HG02840 (cell line): ENCODE results near the gene GOLGA6B.
"Not testable (repeated sequence)": the region's sequence is repeated elsewhere in the genome, so short reads cannot be mapped to it uniquely, and the experiment has no call there.

Experiments
- ATAC-seq: cut with Tn5 transposase; IDR thresholded peaks from one replicate; pipeline ENCODE4 v1.9.1; 2021; ENCODE audit warnings: mild to moderate bottlenecking, moderate library complexity, moderate number of reproducible peaks; ENCODE audit not compliant: unreplicated experiment, low FRiP score

GOLGA6B gene

DNA sequence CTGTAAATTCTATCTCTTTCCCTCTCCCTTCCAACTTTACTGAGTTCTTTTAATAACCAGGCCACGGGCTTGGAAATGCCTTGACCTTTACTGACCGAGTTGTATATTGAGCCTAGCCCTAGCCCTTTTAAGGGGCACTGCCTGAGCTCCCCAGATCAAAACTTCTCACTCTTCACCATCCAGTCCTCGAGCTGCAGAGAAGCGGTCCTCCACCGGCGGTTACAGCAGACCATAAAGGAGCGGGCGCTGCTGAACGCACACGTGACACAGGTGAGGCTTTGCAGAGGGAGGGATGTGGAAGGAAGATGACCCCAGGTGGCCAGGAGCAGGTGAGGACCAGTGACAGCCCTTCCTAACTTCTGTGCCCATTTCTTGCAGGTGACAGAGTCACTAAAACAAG, 6.6 kb downstream of the GOLGA6B start:
- not testable (repeated sequence) for ATAC-seq

DNA sequence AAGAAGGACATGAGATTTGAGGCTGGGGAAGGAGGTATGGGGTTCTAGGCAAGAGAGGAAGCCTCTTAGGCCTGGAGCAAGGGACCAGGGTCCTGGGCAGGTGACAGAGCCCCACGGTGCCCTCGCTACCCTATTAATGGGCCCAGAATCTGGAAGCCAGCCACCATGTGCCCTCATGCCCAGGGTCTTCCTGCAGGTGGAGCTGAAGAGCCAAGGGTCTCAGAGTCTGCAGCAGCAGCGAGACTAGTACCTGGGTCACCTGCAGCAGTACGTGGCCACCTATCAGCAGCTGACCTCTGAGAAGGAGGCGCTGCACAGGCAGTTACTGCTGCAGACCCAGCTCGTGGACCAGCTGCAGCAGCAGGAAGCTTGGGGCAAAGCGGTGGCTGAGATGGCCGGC, 9.4 kb downstream of the GOLGA6B start:
- not testable (repeated sequence) for ATAC-seq

DNA sequence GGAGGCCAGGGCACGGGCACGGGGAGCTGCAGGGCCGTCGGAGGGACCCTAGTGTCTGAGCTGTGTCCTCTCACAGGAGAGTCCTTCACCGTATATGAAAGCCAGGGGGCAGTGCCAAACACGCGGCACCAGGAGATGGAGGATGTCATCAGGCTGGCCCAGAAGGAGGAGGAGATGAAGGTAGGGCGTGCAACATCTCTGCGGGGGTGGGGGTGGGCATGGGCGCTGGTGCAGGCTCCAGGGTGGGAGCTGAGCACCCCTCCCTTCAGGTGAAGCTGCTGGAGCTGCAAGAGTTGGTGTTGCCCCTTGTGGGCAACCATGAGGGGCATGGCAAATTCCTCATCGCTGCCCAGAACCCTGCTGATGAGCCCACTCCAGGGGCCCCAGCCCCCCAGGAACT, 11.2 kb downstream of the GOLGA6B start:
- ATAC-seq, result not testable (repeated sequence)

DNA sequence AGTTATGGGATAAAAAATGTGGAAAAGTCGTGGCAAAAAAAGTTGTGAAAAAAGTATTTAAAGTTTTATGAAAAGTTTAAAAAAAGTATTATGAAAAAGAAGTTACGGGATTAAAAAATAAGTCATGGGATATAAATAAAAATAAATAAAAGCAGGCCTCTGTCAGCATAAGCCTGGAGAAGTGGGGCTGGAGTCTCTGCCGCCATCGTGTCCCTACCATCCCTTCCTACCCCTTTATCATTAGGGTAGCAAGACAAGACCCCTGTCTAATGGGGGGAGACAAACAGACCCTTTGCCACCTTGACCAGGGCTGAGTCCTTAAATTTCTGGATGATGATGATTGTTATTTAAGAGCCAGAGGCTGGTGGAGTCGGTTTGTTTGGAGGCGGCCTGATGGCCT, 15.3 kb downstream of the GOLGA6B start:
- ATAC-seq, result not testable (repeated sequence)

DNA sequence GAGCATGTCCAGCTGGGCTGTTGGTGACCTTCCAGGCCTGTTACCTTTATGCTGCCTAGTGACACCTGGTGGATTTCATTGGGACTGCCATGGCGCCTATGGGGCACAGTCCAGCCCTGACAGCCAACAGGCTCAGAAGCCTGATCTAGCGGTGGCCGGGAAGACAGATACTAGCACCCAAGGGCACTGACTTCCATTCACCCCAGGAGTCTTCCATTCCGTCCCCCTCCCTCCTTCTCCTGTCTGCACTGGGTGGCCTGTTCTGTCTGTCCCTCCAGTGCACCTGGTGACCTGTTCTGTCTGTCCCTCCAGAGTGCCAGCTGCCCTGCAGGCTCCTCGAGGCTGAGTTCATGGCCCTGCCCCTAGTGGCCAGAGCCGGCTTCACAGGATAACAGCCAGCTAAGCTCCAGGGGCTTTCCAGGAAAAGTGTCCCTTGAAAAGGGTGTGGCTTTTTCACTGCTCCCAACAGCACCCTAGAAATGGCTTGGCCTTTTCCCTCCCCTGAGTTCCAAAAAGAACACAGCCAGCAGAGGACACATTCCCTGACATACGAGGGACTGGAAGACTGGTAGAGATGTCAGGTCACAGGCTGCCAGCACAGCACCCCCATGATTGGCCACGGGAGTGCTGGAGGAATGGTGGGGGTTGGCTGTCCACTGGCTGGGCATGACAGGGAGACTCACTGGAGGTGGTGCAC, 16.3 kb downstream of the GOLGA6B start:
- ATAC-seq, result not testable (repeated sequence)

DNA sequence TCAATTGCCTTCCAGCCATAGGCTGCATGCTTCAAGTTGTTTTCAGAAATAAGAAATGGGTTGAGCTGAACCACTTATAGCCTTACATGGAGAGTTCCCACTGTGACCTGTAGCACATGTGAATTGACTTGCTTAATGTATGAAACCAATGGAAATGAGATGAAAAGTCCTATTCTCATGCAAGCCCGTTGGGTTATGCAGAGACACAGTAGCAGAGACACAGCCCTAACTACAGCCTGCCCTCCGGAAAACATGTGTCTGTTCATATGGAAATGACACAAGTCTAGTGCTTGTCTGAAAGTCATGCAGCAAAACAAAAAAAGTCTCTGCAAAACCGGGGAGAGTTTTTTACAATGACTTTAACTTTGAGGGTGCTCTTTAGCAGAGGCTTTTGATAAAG, 17.0 kb downstream of the GOLGA6B start:
- no peak for ATAC-seq

DNA sequence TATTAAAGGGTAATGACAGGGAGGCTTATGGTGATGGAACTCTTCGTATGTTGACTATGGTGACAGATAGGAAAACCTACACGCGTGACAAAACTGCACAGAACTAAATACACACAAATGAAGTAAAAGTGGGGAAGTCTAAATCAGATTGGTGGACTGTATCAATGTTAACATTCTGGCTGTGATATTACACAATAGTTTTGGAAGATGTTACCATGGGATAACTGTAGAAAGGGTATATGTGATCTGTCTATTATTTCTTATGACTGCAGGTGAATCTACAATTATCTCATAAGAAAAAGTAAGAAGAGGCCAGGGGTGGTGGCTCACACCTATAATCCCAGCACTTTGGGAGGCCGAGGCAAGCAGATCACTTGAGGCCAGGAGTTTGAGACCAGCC, 22.3 kb downstream of the GOLGA6B start:
- no peak for ATAC-seq

DNA sequence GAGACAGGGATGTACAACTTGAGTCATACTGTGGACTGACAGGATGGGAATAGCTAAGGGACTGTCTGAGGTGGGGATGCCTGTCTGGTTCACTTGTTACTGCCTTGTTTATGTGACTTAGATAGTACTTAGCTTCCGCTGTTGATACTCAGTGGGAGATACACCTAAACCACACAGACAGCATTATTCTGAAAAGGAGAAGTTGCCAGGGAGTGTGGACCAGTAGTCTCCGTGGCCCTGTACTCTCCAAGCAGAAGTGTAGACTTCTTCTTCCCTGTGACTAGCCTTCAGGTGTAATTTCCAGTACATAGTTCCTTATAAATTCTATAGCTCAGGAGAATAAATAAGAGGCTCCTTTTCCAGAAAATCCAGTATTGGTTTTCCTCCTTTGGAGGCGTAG, 26.4 kb downstream of the GOLGA6B start:
- ATAC-seq, result no peak

DNA sequence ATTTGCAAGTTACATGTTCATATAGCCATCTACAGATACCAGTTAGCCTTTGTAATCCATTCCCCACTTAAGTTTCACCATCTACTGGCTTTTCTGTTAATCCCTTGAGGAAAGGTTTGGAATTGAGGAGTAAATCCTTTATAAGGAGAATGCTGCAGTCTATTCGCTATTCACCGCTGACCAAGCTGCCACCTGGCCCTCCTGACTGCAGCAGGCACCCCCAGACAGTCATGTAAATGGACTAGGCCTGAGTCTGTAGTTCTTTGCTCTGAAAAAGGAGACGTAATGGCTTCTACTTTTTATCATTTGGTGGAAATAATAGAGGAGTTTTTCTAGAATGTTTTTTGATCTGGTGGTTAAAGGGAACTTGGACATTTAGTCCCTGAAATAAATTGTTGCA, 28.3 kb downstream of the GOLGA6B start:
- ATAC-seq, result no peak

DNA sequence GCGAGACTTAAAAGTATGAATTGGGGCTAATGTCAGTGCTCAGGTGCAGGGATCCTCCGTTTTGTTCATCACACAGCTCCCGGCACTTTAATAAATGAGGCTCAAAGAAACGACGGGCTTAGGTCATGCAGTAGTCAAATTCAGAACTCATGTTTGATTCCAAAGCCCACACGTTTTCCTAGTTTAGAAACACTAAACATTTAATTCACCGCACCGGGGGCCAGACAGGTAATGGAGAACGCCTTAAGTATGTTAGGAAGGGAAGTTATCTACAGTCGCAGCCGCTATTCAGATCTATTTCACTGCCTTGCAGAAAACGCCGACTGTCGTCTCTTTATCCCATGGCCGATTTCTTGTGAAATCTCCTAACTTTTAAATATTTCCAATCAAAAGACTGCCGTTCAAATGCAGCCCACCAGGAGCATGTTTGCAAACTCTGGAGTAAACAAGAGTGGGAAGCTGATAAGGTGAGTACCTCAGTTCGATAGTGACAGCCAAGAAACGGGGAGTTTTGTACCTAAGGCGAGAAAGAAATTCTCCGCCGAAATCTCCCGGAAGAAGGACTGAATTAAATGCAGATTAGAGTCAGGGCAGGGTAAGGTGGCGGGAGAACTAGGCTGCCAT, 30.9 kb downstream of the GOLGA6B start:
- ATAC-seq, result no peak

DNA sequence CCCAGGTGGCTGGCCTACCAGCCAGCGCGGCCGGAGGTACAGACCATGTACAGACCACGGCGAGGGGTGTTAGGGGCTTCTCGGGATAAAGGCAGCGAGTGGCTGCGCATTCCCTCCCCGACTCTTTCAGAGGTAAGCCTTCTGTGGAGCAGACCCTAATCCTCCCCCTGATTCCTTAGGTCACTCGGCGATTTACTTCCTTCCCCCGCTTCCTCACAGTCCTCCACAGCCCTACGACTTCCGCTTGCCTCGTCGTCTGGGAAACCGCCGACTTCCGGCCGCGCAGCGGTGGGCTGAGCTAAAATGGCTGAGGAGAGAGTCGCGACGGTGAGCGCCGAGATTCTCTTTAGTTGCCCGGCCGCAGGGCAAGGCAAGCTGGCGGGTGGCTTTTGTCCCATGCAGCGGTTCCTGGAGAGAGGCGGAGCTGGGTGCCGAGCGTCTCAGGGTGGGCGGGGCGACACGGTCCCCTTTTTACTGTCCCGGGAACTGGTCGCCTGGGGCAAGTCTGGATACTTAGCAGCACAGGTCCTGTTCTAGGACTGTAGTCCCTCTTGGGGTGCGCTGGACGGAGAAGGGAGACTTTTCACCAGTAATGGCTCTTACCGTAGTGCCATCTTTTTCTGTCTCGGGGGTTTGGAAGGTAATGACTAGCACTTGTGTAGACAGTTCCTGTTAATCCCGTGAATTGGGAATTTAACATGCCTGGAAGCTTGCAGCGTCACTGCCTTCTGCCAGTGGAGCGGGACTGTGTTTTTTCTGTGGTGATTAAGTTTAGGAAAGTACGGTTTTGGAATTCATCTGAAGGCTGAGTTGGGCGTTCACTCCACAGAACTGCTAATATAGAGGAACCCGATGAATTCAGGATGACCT, 31.7 kb downstream of the GOLGA6B start, which contains the start of the genes BBS4 and HIGD2B:
TSS of gene BBS4 (plus strand) at position 283 of the 870 bp plus-strand sequence. CDS start at position 304, 21 bp downstream.
TSS of gene HIGD2B (minus strand) at position 258 of the 870 bp plus-strand sequence. CDS start 9,808 bp downstream, outside the sequence.
- ATAC-seq, result peak; percentile 94

DNA sequence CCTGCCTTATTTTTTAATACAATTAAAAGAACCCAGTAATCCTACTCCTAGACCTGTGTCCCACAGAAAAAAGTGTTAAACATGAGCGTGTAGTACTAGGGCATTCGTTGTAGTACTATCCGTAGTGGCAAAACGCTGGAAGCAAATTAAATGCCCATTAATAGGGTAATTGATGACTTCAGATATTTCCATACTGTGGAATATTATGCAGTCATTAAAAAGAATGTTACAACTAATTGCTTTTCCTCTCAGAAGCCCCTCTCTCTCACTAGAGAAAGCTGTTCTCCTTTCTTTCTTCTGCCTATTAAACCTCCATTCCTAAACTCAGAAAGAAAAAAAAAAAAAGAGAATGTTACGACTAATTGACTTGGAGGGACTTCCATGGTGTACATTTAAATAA, 34.2 kb downstream of the GOLGA6B start:
- no peak for ATAC-seq

DNA sequence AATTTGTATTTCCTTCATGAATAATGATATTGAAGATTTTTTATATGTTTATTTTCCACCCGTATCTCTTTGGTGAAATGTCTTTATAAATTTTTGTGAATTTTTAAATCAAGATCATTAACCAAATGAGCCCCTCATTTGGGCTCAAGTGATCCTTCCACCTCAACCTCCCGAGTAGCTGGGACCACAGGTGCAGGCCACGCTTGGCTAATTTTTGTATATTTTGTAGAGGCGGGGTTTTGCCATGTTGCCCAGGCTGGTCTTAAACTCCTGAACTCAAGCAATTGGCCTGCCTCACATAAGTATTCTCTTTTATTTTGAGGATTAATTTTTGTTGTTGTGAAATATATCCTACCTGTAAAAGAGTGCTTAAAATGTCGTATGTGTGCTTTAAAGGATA, 36.4 kb downstream of the GOLGA6B start:
- ATAC-seq, result no peak

DNA sequence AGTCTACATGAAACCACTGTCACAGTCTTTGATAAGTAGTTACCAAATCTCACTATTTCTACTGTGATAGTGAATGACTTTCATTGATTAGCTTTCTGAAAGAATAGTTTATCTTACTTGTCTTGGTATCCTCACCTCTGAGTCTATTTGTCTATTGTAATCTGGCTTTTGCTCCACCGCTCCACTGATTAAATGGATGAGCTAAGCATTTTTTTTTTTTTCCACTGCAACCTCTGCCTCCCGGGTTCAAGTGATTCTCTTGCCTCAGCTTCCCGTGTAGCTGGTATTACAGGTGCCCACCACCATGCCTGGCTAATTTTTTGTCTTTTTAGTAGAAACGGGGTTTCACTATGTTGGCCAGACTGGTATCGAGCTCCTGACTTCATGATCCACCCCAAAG, 44.4 kb downstream of the GOLGA6B start:
- no peak for ATAC-seq

DNA sequence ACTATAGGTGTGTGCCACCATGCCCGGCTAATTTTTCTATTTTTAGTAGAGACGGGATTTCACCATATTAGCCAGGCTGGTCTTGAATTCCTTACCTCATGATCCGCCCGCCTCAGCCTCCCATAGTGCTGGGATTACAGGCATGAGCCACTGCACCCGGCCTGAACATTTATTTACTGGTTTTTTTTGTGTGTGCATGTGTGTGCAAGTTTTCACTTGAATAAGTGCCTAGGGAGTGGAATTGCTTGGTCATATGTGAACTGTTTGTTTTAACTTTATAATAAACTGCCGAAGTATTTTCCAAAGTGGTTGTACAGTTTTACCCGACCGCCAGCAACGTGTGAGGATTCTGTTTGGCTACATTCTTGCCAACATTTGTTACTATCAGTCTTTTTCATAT, 45.6 kb downstream of the GOLGA6B start:
- ATAC-seq, result no peak

DNA sequence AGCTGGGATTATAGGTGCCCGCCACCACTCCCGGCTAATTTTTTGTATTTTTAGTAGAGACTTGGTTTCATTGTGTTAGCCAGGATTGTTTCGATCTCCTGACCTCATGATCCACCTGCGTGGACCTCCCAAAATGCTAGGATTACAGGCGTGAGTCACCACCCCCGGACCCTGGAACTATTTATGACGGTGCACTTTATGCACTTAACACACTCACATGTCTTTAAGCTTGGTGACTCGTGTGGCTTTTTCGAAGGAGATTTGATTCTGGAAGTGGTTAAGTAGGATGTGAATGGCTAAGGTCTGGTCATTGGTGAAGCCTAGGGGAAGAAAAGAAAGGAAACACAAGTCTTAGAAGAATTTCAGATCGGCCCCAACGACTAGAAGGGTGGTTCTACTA, 51.8 kb downstream of the GOLGA6B start:
- ATAC-seq, result no peak

DNA sequence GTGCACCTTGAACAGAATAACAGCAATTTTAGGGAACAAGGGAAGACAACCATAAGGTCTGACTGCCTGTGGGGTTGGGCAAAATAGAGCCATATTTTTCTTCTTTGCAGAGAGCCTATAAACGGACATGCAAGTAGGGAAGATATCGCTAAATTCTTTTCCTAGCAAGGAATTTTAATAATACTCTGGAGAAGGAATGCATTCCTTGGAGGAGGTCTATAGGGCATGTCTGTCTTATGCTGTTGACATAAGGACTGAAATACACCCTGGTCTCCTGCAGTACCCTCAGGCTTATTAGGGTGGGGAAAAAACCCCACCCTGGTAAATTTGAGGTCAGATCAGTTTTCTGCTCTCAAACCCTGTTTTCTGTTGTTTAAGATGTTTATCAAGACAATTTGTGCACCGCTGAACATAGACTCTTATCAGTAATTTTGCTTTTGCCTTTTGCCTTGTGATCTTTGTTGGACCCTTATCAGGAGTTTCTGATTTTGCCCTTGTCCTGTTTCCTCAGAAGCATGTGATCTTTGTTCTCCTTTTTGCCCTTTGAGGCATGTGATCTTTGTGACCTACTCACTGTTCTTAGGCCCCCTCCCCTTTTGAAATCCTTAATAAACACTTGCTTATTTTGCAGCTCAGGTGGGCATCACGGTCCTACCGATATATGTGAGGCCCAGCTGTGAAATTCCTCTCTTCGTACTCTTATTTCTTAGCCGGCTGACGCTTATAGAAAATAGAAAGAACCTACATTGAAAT, 54.2 kb downstream of the GOLGA6B start:
- not testable (repeated sequence) for ATAC-seq
